Astrocyte (in vitro differentiated cells and primary cell): Measurements from ENCODE around the gene POLR3GL.

Source experiments
- CTCF ChIP-seq: IDR thresholded peaks from 2 replicates; pipeline ENCODE4 v1.5.1; 2011; ENCODE audit warnings: low read depth, mild to moderate bottlenecking, inconsistent platforms, low read length, moderate library complexity; ENCODE audit not compliant: insufficient read depth
- EZH2 ChIP-seq: IDR thresholded peaks from 2 replicates; pipeline ENCODE4 v1.6.1; 2012; ENCODE audit warnings: mild to moderate bottlenecking, low read length, inconsistent platforms; ENCODE audit not compliant: insufficient read depth

- TF ChIP-seq CTCF (no peak), EZH2 (no peak)
Measured at GRCh38 chr1:145995964-145996432, 31.5 kb downstream of the POLR3GL start.
